RWPE1 (cell line): ENCODE measurements around the gene COL5A1.

Experiments
- CTCF ChIA-PET: fragments of 350-600 bp; sonication (Branson Sonifier 250); formaldehyde crosslinking; extraction: SDS; loops from one replicate; lab custom pipeline; 2021; lab: Yijun Ruan, JAX
- POLR2A ChIA-PET: fragments of 400-600 bp; formaldehyde crosslinking; extraction: SDS; loops from one replicate; lab custom pipeline; 2020; ENCODE audit warnings: antibody characterized with exemption; ENCODE audit not compliant: low non-redundant PET; lab: Yijun Ruan, JAX
- DNase-seq: peaks from one replicate; pipeline ENCODE4 v3.0.0; 2012; ENCODE audit warnings: low spot score
- H3K27ac ChIP-seq: fragments of 450-650 bp; 2 replicates; pipeline ENCODE4 v1.5.1; 2017
- TF ChIP-seq, protein P1 (sequence below): fragments of 450-650 bp; conservative IDR thresholded peaks from 2 replicates; pipeline ENCODE4 v1.5.1; 2017; ENCODE audit warnings: low read depth, mild to moderate bottlenecking

COL5A1 gene

DNA sequence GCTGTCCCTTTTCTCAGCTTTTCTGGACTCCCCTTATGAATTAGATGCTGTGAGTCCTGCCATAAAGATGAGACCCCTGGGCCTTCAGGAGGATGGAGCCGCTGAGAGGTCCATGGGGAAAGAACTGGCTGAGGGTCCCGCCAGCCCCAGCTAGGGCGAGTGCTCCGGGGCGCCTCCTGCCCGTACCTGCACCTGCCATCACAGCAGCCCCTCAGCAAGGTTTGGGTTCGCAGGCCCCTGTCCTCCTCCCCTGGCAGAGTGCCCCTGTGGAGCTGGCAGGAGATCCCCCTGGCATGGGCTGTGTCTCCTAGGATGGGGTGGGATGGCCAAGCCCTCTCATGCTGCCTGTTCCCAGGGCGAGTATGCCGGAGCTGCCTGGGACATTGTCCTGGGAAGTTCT, 64.2 kb downstream of the COL5A1 start:
- TF ChIP-seq, protein P1, sequence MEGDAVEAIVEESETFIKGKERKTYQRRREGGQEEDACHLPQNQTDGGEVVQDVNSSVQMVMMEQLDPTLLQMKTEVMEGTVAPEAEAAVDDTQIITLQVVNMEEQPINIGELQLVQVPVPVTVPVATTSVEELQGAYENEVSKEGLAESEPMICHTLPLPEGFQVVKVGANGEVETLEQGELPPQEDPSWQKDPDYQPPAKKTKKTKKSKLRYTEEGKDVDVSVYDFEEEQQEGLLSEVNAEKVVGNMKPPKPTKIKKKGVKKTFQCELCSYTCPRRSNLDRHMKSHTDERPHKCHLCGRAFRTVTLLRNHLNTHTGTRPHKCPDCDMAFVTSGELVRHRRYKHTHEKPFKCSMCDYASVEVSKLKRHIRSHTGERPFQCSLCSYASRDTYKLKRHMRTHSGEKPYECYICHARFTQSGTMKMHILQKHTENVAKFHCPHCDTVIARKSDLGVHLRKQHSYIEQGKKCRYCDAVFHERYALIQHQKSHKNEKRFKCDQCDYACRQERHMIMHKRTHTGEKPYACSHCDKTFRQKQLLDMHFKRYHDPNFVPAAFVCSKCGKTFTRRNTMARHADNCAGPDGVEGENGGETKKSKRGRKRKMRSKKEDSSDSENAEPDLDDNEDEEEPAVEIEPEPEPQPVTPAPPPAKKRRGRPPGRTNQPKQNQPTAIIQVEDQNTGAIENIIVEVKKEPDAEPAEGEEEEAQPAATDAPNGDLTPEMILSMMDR, result no peak
- CTCF ChIA-PET, result interaction anchor here (0.6 to 1.2 kb wide), 3 partner anchors 16 to 663 kb away, joined by 3 to 4 read pairs (median 3); no protein-coding TSS in a partner anchor
- H3K27ac ChIP-seq, result peak overlapping the region; percentile 83
- POLR2A ChIA-PET, result no interaction called here
- no peak for DNase-seq

DNA sequence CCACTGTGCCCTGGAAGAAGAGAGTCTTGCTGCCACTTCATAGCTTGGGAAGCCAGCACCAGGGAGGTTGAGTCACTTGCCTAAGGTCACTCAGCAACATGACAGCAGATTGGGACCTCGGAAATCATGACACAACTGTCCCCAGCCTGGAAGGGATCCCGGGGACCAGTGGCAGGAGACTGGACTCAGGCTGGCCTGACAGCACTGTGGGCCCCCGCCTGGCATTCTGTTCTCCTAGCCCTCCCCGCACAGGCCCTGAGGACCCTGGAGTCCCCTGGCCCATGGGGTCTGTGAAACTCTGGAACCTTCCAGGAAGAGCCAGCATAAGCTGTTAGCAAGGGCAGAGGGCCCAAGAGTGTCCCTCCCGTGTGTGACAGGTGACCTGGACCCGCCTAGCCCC, 64.9 kb downstream of the COL5A1 start:
- CTCF ChIA-PET, result no interaction called here
- TF ChIP-seq, protein P1, result no peak
- H3K27ac ChIP-seq, result peak overlapping the region; percentile 83
- no peak for DNase-seq
- POLR2A ChIA-PET, result no interaction called here

DNA sequence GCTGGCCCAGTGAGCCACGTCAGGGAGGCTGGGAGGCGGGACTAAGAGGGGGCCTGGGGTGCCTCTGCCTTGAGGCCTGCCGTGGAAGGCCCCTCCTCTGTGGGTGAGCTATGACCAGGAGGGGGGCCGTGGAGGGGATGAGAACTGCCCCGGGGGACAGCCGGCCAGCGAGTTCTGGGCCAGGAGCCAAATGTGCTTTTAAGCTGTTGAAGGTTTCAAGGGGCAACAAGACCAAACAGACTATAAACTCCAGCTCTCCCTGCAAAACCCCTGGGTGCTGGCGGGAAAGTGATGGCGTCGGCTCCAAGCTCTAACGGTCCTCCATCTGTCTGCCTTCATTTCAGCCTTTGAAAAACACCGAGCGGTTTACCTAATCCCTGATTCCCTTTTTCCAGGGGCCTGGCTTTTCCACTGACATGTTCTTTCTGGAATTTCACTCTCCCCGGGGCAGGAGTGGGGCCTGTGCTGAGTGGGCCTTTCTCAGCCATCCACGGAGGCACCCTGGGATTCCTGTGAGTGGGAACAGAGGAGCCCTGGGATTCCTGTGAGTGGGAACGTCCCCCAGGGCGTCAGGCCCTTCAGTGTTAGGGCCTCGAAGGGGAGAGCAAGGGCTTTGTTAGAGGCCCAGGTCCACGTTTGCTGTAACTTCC, 65.6 kb downstream of the COL5A1 start:
- CTCF ChIA-PET, result interaction anchor here (1.7 kb wide), 2 partner anchors 18 to 32 kb away, joined by 4 to 7 read pairs; no protein-coding TSS in a partner anchor
- POLR2A ChIA-PET, result no interaction called here
- TF ChIP-seq, protein P1, result no peak
- peak overlapping the region; percentile 83 for H3K27ac ChIP-seq
- peak; percentile 44 for DNase-seq

DNA sequence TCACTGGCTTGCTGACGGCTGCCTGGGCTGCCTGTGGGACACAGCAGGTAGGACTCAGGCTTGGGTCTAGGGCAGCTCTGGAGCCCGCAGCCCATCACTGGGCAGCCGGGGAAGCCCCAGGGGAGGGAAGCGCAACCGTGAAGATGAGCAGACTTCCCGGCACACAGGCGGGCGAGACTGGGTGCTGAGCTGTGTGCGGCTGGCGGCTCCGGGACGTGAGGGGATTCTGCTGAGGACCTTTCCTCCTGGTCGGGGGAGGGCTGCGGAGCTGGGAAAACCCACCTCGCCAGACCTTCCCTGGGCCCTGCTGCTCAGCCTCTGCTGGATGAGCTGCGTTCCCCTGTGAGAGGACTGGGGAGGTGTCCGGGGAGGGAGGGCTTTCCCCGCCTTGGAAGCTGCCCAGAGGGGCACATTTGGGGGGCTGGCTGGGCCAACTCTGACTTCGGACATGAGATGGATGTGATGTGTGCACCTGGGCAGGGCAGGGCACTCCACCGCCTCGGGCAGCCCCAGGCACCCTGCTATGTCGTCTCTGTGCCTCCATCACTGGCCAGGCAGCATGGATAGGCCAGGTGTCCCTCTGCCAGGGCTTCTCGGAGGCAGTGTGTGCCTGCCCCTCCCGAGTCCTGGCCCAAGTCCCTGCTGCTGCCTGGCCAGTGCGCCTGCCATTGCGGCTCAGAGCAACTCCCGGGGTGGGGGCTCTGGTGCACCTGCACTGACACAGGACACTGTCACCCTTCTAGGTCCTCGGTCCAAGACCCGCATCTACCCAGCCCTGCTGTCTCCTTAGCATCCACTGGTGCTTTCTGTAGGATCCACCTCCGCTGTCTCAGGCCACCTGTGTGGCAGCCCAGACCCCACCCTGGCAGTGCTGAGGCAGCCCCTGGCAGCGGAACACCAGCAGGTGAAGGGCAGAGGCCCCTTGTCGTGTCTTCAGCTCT, 66.4 kb downstream of the COL5A1 start:
- H3K27ac ChIP-seq, result peak overlapping the region; percentile 83
- TF ChIP-seq, protein P1, result no peak
- CTCF ChIA-PET, result interaction anchor here (0.6 to 1.7 kb wide), 3 partner anchors 10 to 31 kb away, joined by 3 to 7 read pairs (median 4); no protein-coding TSS in a partner anchor
- POLR2A ChIA-PET, result no interaction called here
- DNase-seq, result no peak

DNA sequence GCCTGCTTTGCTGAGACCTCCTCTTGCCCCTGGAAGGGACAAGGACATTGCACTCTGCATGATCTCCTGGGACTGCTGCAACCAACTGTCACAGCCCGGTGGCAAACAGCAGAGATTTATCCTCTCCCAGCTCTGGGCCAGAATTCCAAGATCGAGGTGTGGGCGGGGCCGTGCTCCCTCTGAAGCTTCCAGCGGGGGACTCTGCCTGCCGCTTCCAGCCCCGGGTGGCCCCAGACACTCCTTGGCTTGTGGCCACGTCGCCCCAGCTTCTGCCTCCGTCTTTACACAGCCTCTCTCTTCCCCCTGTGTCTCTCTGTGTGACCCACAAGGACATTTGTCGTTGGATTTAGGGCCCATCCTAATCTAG, 67.1 kb downstream of the COL5A1 start:
- ChIA-PET POLR2A (no interaction called here), CTCF (interaction anchor here (0.6 to 1.7 kb wide), 3 partner anchors 10 to 30 kb away, joined by 3 to 7 read pairs (median 4); no protein-coding TSS in a partner anchor)
- H3K27ac ChIP-seq, result peak overlapping the region; percentile 83
- TF ChIP-seq, protein P1, result no peak
- DNase-seq, result no peak
